Measurements from ENCODE around the gene TNFRSF1B.

Gene TNFRSF1B

DNA sequence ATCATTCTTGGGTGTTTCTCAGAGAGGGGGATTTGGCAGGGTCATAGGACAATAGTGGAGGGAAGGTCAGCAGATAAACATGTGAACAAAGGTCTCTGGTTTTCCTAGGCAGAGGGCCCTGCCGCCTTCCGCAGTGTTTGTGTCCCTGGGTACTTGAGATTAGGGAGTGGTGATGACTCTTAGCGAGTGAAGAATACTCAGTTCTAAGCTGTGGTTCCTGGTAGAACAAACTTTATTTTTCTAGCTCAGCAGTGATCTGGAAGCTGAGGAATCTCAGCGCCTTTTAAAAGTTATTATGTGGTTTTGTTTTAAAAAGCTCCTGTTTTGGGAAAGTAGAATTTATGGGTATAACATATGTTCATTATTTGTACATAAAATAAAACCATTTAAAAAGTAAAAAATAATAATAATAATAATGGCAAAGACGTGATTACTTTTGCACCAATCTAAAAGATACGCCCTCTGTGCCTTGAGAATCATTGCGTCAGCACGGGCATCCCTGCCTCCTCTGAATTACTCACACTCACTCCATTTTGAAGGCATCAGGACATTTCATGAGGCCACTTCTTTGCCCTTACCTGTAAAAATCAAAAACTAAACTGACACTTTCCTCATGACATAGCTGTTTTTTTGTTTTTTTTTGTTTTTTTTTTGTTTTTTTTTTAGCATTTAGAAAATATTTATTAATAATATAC, 29.7 kb upstream of the TNFRSF1B start:
- Histone ChIP-seq H3K4me2 (ENCODE audit: low read length) (no peak overlapping the region), H3K79me2 (no peaks in the 10 kb centered on the region), H3K9me3 (ENCODE audit: control insufficient read depth, low read length) (no peaks in the 10 kb centered on the region), H3K36me3 (ENCODE audit: control insufficient read depth, insufficient read depth, low read length) (no peaks in the 10 kb centered on the region), H3K4me1 (no peaks in the 10 kb centered on the region), H3K4me3 (ENCODE audit: low read depth, low read length) (no peak overlapping the region), H3K27ac (no peak overlapping the region), H3K9ac (no peak overlapping the region), H3K27me3 (ENCODE audit: control insufficient read depth, insufficient read depth, low read length) (no peaks in the 10 kb centered on the region), H2AFZ (no peak overlapping the region)
- TF ChIP-seq, protein P1, sequence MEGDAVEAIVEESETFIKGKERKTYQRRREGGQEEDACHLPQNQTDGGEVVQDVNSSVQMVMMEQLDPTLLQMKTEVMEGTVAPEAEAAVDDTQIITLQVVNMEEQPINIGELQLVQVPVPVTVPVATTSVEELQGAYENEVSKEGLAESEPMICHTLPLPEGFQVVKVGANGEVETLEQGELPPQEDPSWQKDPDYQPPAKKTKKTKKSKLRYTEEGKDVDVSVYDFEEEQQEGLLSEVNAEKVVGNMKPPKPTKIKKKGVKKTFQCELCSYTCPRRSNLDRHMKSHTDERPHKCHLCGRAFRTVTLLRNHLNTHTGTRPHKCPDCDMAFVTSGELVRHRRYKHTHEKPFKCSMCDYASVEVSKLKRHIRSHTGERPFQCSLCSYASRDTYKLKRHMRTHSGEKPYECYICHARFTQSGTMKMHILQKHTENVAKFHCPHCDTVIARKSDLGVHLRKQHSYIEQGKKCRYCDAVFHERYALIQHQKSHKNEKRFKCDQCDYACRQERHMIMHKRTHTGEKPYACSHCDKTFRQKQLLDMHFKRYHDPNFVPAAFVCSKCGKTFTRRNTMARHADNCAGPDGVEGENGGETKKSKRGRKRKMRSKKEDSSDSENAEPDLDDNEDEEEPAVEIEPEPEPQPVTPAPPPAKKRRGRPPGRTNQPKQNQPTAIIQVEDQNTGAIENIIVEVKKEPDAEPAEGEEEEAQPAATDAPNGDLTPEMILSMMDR (IDR thresholded peaks at IDR 0.05): no peak

DNA sequence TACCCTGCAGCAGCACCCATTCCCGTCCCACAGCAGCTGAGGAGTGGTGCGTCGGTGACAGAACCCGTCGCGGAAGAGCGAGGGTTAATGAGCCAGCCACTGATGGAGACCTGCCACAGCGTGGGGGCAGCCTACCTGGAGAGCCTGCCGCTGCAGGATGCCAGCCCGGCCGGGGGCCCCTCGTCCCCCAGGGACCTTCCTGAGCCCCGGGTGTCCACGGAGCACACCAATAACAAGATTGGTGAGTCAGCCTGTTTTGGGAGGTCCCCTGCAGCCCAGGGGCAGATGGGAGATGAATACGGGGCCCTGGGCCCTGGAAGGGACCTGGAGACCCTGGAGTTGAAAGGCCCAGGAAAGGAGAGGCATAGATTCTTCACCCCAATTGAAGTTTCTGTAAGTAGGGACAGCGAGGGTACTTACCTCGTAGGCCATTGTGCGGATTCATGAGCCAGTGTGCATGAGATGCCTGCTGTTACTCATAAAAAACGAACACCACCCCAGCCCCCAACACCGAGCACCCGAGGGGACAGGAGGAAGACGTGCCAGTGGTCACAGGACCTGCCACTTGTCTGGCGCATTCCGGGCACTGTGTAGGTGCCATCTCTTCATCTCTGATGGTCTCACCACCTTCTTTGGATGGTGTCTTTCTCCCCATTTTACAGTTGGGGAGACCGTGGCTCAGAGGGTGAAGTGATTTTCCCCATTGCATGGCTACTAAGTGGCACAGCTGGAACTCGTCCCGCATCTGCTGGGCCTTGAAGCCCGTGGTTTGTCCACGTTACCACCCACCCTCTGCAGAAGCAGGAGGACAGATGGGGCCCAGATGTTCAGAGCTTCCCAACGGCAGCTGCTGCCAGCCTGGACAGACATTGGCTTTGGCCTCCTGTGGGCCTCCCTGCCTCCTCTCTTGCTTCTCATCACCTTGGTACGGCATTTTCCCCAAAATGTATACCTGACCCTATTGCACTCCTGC, 28.3 kb upstream of the TNFRSF1B start:
- no peaks in the 10 kb centered on the region for H3K9me3 ChIP-seq (ENCODE audit: control insufficient read depth, low read length)
- no peaks in the 10 kb centered on the region for H3K4me1 ChIP-seq
- no peak overlapping the region for H2AFZ ChIP-seq
- no peaks in the 10 kb centered on the region for H3K27me3 ChIP-seq (ENCODE audit: control insufficient read depth, insufficient read depth, low read length)
- TF ChIP-seq, protein P1 (IDR thresholded peaks at IDR 0.05): no peak
- H3K4me2 ChIP-seq (ENCODE audit: low read length): no peak overlapping the region
- no peak overlapping the region for H3K9ac ChIP-seq
- no peak overlapping the region for H3K27ac ChIP-seq
- H3K36me3 ChIP-seq (ENCODE audit: control insufficient read depth, insufficient read depth, low read length): no peaks in the 10 kb centered on the region
- no peak overlapping the region for H3K4me3 ChIP-seq (ENCODE audit: low read depth, low read length)
- no peaks in the 10 kb centered on the region for H3K79me2 ChIP-seq

GRCh38 chr1:12140016-12140415, 26.8 kb upstream of the TNFRSF1B start:
- no peak overlapping the region for H3K27ac ChIP-seq
- no peak overlapping the region for H3K4me3 ChIP-seq (ENCODE audit: low read depth, low read length)
- no peaks in the 10 kb centered on the region for H3K27me3 ChIP-seq (ENCODE audit: control insufficient read depth, insufficient read depth, low read length)
- H3K4me2 ChIP-seq (ENCODE audit: low read length): no peak overlapping the region
- H3K9ac ChIP-seq: no peak overlapping the region
- no peaks in the 10 kb centered on the region for H3K4me1 ChIP-seq
- TF ChIP-seq, protein P1 (IDR thresholded peaks at IDR 0.05): no peak
- H3K36me3 ChIP-seq (ENCODE audit: control insufficient read depth, insufficient read depth, low read length): no peaks in the 10 kb centered on the region
- H3K9me3 ChIP-seq (ENCODE audit: control insufficient read depth, low read length): no peaks in the 10 kb centered on the region
- H2AFZ ChIP-seq: no peak overlapping the region
- H3K79me2 ChIP-seq: no peaks in the 10 kb centered on the region

DNA sequence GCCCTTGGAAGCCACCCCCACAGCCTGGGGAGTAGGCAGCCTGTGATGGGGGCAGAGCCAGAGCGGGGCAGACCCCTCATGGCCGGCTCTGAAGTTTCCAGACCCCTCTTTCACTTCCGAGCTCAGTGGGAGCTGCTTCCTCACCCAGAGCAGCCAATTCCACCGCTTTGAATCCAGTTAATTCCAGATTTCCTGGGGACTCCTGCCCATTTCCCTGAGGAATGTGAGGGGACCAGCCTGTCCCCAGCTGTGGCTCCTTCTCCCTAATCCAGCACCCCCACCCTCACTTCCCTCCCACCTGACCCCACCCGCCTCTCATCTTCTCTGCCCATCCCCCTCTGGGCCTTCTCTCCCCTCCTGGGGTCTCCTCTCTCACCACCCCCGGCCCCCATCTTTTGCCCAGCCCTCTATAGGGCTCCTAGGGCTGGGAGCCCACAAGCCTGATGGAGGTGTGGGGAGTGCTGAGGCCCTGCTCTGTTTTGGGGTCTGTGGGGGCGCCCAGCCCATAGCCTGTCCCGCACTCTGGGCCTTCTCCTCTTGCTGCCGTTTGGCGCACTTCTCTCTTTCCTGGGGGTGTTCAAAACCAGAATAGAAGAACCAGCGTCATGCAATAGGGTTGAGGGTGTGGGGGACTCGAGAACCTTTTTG, 26.2 kb upstream of the TNFRSF1B start:
- Histone ChIP-seq H3K4me2 (ENCODE audit: low read length) (no peak overlapping the region), H2AFZ (no peak overlapping the region), H3K4me3 (ENCODE audit: low read depth, low read length) (no peak overlapping the region), H3K9ac (no peak overlapping the region), H3K36me3 (ENCODE audit: control insufficient read depth, insufficient read depth, low read length) (no peaks in the 10 kb centered on the region), H3K27ac (no peak overlapping the region), H3K9me3 (ENCODE audit: control insufficient read depth, low read length) (no peaks in the 10 kb centered on the region), H3K27me3 (ENCODE audit: control insufficient read depth, insufficient read depth, low read length) (no peaks in the 10 kb centered on the region), H3K4me1 (no peaks in the 10 kb centered on the region), H3K79me2 (no peaks in the 10 kb centered on the region)
- TF ChIP-seq, protein P1 (IDR thresholded peaks at IDR 0.05): no peak

Data from parathyroid adenoma (tissue), 2 donors.